Measurements from ENCODE around the gene BIRC7.

- TF ChIP-seq CTCF (IDR thresholded peaks at IDR 0.05) (no peak), EP300 (IDR thresholded peaks at IDR 0.05) (no peak), POLR2A (IDR thresholded peaks at IDR 0.05) (no peak)
Measured at GRCh38 chr20:63256954-63257353, 21.2 kb downstream of the BIRC7 start.
